ENCODE results near the gene RAB7A. TPM values are rescaled to one million over a fixed set of nuclear protein-coding genes. Genes with fewer than 3 reads are reported as not detected.

RAB7A gene
- total RNA-seq, 1 experiment from 2014 or later, result 155 TPM

- Histone ChIP-seq H3K4me1 (ENCODE audit: insufficient read depth, low read length) (peaks cover 9% of the 10 kb centered on the region; the same call in 1 of the 2 replicates), H2AFZ (ENCODE audit: low read length) (no peak overlapping the region), H2AK5ac (ENCODE audit: insufficient read length, low read length) (no peak overlapping the region), H3K9ac (ENCODE audit: extremely low read depth, insufficient read length, low read length) (no peak overlapping the region), H4K91ac (ENCODE audit: insufficient read length, low read depth, low read length) (no peak overlapping the region), H3K79me1 (ENCODE audit: insufficient read depth, low read depth, low read length, poor library complexity, severe bottlenecking) (no peaks in the 10 kb centered on the region), H4K8ac (replicated peaks; ENCODE audit: insufficient read length, low read depth, low read length) (no peak overlapping the region), H3K9me3 (ENCODE audit: control insufficient read depth, low read depth, low read length) (no peaks in the 10 kb centered on the region), H3K27me3 (ENCODE audit: insufficient read depth, low read length) (no peaks in the 10 kb centered on the region), H3K14ac (ENCODE audit: insufficient read depth, low read length) (no peak overlapping the region), H3K23ac (ENCODE audit: insufficient read length, low read depth, low read length) (no peak overlapping the region), H2BK20ac (ENCODE audit: low read depth, low read length, poor library complexity, severe bottlenecking) (no peak overlapping the region), H4K5ac (ENCODE audit: insufficient read length, low read depth, low read length) (peak overlapping the region; percentile 33), H4K20me1 (ENCODE audit: control insufficient read depth, insufficient read depth, insufficient read length) (no peaks in the 10 kb centered on the region), H2BK120ac (ENCODE audit: low read depth, low read length, poor library complexity, severe bottlenecking) (no peak overlapping the region), H3K18ac (ENCODE audit: insufficient read length, low read depth, low read length) (no peak overlapping the region), H3K4ac (ENCODE audit: low read depth, low read length) (no peak overlapping the region), H3K79me2 (ENCODE audit: insufficient read depth, low read length) (peaks cover 35% of the 10 kb centered on the region; the same call in 1 of the 2 replicates), H3K27ac (ENCODE audit: insufficient read length, low read depth, low read length) (no peak overlapping the region), H3K23me2 (ENCODE audit: insufficient read length, low read depth, low read length, poor library complexity, severe bottlenecking) (peaks cover 8% of the 10 kb centered on the region), H3K56ac (ENCODE audit: insufficient read length, low read depth, low read length) (no peak overlapping the region), H2BK12ac (ENCODE audit: insufficient read length, low read depth, low read length) (no peak overlapping the region), H2BK15ac (ENCODE audit: low read depth, low read length) (no peak overlapping the region), H3T11ph (ENCODE audit: low read length) (no peak overlapping the region), H3K4me2 (ENCODE audit: insufficient read depth, insufficient read length, low read length) (no peak overlapping the region), H2BK5ac (ENCODE audit: insufficient read length, low read length) (no peak overlapping the region)
- Mint-ChIP-seq H3K4me3 (peak overlapping the region; percentile 93 to 96), H3K27ac (peak overlapping the region; percentile 68 to 81 (median 69)), H3K4me1 (peaks cover 64 to 75% of the 10 kb centered on the region in 2 experiments), H3K9me3 (peaks cover 0 to 3% of the 10 kb centered on the region in 2 experiments; a peak in 1 of 5 replicates), H3K27me3 (ENCODE audit: low read depth) (no peaks in the 10 kb centered on the region; the same call in 1 of the 2 replicates), H3K36me3 (ENCODE audit: insufficient read depth in 1 of 3, low read depth in 3 of 3) (peaks cover 1 to 6% (median 3%) of the 10 kb centered on the region in 3 experiments; a peak in 6 of 7 replicates)
- DNase-seq, result no peak
- no CpG with 5 or more reads among the region's 7 CpGs for WGBS (ENCODE audit: extremely low coverage, insufficient read length, low lambda C conversion rate)
- TF ChIP-seq CTCF (conservative IDR thresholded peaks at IDR 0.05), result no peak
These were observed 398 bp upstream of the RAB7A start for GRCh38 chr3:128725547-128726022.

All from H9 (cell line).